GM12892 (cell line): ENCODE measurements around the gene IFT122.

Experiments
- POLR2A ChIP-seq: IDR thresholded peaks from 2 replicates; pipeline ENCODE4 v1.6.1; 2011; ENCODE audit warnings: low read depth, low read length, control low read depth
- POLR2AphosphoS5 ChIP-seq: IDR thresholded peaks from 2 replicates; pipeline ENCODE4 v1.6.1; 2011; ENCODE audit warnings: low read depth, low read length, control low read depth
- TAF1 ChIP-seq: IDR thresholded peaks from 2 replicates; pipeline ENCODE4 v1.6.1; 2011; ENCODE audit warnings: low read depth, mild to moderate bottlenecking, control low read depth, low read length, borderline replicate concordance

DNA sequence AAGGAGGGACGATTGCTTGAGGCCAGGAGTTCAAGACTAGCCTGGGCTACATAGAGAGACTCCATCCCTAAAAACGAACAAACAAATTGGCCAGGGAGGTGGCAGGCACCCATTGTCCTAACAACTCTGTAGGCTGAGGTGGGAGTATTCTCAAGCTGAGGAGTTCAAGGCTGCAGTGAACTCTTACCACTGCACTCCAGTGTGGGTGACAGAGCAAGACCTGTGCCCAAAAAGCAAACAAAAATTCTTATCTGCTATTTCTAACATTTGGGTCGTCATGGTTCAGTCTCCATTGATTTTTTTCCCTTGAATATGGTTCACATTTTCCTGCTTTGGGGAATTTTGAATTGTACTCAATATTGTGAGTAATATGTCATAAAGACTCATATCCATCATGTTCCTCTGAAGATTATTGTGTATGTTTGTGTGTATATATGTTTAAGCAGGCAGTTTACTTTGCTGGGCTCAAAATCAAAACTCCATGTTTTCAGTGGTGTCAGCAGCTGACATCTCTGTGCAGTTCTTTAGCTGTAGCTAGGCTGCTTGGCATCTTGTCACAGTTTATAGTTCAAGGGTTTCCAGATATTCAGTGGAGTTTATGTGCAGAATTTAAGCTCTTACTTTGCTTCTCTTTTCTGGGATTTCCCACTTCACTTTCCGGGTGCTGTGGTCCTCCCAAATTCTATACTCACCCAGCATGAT, 33.2 kb downstream of the IFT122 start:
- TF ChIP-seq POLR2A (no peak), POLR2AphosphoS5 (no peak), TAF1 (no peak)
